HG02610 (cell line): ENCODE data around the gene SNX25.

ENCODE experiments used
- ATAC-seq: cut with Tn5 transposase; IDR thresholded peaks from one replicate; pipeline ENCODE4 v1.9.1; 2021; ENCODE audit warnings: mild to moderate bottlenecking, moderate library complexity; ENCODE audit not compliant: unreplicated experiment

SNX25 gene

GRCh38 chr4:185335579-185335978 lies 126.2 kb downstream of the SNX25 start:
- ATAC-seq = no peak

- peak; percentile 26 for ATAC-seq
Observed at GRCh38 chr4:185339941-185340340, 130.5 kb downstream of the SNX25 start.

- ATAC-seq = peak; percentile 12
Observed at GRCh38 chr4:185341377-185341776, 132.0 kb downstream of the SNX25 start.

- ATAC-seq = peak; percentile 63
Observed at GRCh38 chr4:185341841-185342240, 132.4 kb downstream of the SNX25 start.

- peak; percentile 47 for ATAC-seq
Observed at GRCh38 chr4:185343726-185344581, 134.6 kb downstream of the SNX25 start.

- ATAC-seq = peak; percentile 54
Observed at GRCh38 chr4:185344743-185345538, 135.5 kb downstream of the SNX25 start.

GRCh38 chr4:185346975-185347601 lies 137.7 kb downstream of the SNX25 start:
- no peak for ATAC-seq

- ATAC-seq = no peak
Observed at GRCh38 chr4:185351691-185352090, 142.3 kb downstream of the SNX25 start.

- no peak for ATAC-seq
Observed at GRCh38 chr4:185352202-185352601, 142.8 kb downstream of the SNX25 start.

GRCh38 chr4:185352741-185353140 lies 143.3 kb downstream of the SNX25 start:
- ATAC-seq = no peak

- ATAC-seq = no peak
Observed at GRCh38 chr4:185357211-185357610, 147.8 kb downstream of the SNX25 start.

- ATAC-seq = no peak
Observed at GRCh38 chr4:185357733-185358440, 148.5 kb downstream of the SNX25 start.

GRCh38 chr4:185358514-185358913 lies 149.1 kb downstream of the SNX25 start:
- no peak for ATAC-seq

- ATAC-seq = no peak
Observed at GRCh38 chr4:185358959-185359358, 149.6 kb downstream of the SNX25 start.

- no peak for ATAC-seq
Observed at GRCh38 chr4:185359767-185360446, 150.5 kb downstream of the SNX25 start.

GRCh38 chr4:185361872-185362271 lies 152.5 kb downstream of the SNX25 start:
- no peak for ATAC-seq

- ATAC-seq = peak; percentile 72
Observed at GRCh38 chr4:185362570-185362969, 153.2 kb downstream of the SNX25 start.

- ATAC-seq = no peak
Observed at GRCh38 chr4:185363251-185363650, 153.9 kb downstream of the SNX25 start.

- ATAC-seq = no peak
Observed at GRCh38 chr4:185364886-185365285, 155.5 kb downstream of the SNX25 start.

- ATAC-seq = no peak
Observed at GRCh38 chr4:185369731-185370130, 160.3 kb downstream of the SNX25 start.
